ENCODE measurements around the gene FHIT.
"Not testable (repeated sequence)": the region's sequence is repeated elsewhere in the genome, so short reads cannot be mapped to it uniquely, and the experiment has no call there.

The FHIT gene

DNA sequence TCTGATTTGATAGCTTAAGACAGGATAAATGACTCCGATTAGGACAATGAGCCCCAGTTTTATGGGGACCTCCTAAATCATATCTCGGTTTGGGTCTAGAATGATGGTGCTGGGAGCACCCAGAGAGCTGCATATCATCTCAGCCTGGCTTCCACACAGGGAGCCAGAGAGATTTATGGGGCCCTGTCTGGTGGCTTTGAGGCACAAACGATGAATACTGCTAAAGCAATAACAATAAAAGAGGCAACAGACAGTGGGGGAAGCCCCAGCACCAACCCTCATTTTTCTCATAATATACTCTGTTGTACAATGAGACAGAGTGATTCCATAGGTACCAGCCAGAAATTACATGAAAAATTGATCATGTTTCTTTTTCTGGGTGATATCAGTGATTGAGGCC lies 1312.4 kb downstream of the FHIT start:
- no peak for DNase-seq (ENCODE audit: low read depth in 2 of 2)

DNA sequence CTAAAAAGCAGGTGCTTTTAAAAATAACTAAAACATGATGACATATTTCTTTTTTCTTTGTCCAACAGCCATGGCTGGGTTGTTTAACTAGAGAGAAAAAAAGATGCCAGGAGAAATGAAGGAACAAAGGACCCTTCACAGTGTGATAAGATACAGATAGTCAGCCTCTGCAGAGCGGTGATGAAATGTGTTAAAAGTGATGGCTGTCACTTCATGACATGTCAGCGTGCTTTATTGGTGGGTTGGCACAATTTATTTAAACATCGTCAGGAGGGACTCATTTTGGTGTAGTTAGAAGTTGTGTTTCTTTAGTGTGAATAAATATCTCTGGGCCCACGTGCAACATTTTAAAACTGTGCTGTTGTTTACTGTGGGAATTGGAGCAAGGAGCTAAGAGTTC lies 1314.1 kb downstream of the FHIT start:
- DNase-seq (ENCODE audit: low read depth in 2 of 2) = no peak

DNA sequence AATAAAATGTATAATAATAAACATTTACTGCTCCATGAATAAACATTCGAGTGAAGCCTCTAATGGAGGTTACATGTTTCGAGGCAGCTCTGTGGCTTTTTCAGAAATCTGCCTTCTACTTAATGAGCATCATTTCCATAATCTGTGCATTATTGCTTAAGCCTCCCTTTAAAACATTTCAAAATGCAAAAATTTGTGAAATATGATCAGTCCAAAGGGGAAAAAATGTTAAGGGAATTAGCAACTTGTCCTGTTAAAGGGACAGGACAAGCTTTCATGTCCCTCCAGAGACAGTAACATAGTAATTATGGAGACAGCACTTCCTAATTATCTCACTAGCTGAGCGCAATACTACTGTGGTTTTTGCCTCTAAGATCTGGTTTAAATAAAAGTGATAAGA lies 1314.8 kb downstream of the FHIT start:
- no peak for DNase-seq (ENCODE audit: low read depth in 2 of 2)

DNA sequence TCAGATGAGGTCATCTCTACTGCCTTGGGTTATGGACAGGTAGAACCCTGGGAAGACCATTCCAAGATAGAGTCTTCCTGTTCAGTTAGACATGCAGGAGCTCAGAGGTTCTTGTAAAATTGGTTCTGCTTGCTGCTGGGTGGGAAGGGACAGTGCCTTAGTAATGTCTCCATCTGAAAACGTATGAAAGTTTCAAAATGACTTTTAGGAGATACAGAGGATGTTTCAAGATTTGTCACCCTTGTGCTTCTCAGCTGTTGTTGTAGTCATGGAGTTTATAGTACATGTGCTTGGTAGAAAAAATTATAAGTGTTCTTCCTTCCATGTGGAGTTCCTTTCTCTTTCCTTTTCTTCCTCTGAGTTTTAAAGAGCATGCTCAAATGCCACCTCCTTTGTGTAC lies 1316.2 kb downstream of the FHIT start:
- no peak for DNase-seq (ENCODE audit: low read depth in 2 of 2)

DNA sequence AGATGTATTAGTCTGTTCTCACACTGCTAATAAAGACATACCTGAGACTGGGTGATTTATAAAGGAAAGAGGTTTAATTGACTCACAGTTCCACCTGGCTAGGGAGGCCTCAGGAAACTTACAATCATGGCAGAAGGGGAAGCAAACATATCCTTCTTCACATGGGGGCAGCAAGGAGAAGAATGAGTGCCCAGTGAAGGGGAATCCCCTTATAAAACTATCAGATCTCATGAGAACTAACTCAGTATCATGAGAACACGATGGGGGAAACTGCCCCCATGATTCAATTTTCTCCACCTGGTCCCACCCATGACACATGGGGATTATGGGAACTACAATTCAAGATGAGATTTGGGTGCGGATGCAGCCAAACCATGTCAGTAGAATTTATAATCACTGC lies 1316.7 kb downstream of the FHIT start:
- not testable (repeated sequence) for DNase-seq (ENCODE audit: low read depth in 2 of 2)

DNA sequence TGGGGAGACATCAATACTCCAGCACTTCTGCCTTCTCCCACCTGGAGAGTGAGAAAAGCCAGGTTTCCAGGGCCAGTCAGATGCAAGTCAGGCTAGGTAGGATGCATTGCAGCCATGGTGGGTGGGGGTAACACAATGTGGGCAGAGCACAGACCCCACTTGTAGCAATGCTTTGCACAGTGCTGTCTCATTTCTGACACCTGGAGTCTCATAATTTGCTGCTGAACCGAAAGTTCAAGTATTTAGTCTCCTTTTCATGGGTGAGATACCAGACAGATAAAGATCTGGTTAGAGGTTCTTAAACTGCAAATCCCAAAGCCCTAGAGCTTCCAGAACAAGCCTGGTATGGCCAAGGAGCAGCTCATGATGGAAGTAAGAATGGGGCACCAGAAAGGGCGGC lies 1321.1 kb downstream of the FHIT start:
- DNase-seq (ENCODE audit: low read depth in 2 of 2) = no peak

DNA sequence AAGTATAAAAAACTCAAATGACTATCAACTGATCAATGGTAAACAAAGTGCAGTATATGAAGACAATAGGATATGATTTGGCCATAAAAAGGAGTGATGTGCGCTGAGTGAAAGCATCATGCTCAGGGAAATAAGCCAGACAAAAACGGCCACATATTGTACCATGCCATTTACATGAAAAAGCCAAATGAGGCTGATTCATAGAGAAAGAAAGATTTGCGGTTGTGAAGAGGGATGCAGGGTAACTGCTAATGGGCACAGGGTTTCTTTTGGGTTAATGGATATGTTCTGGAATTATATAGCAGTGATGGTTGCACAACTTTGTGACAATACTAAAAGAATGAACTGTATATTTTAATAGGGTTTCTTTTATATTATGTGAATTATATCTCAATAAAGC lies 1324.2 kb downstream of the FHIT start:
- no peak for DNase-seq (ENCODE audit: low read depth in 2 of 2)

DNA sequence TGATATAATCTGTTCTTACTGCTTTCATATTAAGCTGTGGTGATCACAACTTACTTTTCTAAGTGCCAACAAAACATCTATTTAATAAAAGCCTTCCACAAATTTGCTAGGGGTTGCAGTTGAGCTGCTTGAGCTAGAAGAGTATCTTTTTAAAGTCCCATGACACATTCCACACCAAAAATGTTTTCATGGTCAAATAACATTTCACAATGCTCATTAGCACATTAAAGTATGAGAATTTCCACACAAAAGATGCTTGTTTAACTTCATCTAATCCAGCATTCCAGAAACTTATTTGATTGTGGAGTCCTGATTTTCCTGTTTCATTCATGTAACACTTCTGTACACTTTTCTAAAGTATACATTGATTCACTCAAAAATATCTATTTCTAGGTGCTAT lies 1325.3 kb downstream of the FHIT start:
- no peak for DNase-seq (ENCODE audit: low read depth in 2 of 2)

DNA sequence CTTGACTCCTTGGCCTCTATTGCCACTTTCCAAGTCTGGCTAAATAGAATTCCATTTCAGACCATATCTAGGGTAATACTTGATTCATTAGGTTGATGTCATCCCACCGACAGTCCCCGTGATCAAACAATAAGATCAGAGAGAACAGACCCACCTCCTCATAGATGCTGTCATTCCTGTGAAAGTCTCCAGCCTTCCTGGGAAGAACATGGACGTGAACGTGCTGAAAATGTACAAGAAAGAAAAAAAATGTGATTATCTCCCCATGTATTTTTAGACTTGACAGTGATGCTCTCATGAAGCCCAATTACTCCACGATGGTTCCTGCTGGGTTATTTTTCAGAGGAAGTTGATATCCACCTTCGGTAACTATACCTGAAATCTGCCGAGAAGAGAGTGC lies 1329.1 kb downstream of the FHIT start:
- DNase-seq (ENCODE audit: low read depth in 2 of 2) = no peak

DNA sequence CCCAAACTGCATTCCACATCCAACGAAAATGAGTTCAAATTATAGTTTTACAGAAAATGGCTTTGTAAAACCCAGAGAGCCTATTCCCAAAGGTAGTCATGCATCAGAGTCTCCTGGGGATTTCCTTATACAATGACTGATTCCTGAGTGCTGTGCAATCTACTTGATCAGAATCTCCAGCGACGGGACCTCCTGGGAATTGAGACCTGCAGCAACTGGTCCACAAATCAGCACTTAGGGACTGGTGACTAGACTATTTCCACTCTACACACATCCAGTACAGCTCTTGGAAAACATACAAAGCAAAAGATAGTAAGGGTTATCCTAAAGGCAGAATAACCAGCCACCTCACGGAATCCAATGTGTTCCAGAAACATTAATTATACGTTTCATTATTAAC lies 1330.4 kb downstream of the FHIT start:
- DNase-seq (ENCODE audit: low read depth in 2 of 2) = no peak

DNA sequence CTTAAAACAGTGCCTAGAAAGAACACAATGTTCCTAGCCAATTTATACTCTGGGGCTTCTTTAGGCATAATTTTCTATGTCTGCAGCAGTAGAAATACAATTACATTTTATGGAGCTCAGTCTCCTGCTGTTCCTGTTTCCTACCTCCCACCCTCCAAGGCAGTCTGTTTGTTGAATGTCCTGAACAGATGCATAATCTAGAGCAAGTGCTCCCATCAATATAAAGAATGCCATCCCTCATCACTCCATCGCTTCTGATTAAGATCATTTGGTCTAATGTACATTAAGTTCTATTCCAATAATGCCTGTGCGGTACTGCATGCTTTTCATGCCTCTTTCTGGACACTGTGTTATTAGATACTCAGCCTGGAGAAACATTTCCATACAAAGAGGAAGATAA lies 1331.7 kb downstream of the FHIT start:
- DNase-seq (ENCODE audit: low read depth in 2 of 2) = no peak

DNA sequence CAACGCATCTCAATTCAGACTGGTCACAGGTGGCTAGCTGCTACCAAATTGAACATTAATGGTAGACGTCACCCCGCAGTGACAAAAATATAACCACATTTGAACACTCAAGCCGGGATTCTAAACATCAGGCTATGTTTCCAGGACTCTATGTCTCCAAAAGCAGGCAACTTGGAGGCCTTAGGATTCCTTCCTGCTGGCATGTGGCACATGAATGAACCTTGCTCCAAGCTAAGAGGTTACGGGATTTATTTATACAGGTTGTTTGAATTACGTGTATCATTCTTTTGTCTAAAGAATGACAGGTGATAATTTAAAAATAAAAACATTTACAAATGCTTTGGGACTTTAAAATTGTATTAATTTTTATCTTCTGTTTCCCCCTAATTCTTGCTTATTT lies 1337.0 kb downstream of the FHIT start:
- DNase-seq (ENCODE audit: low read depth in 2 of 2) = no peak

DNA sequence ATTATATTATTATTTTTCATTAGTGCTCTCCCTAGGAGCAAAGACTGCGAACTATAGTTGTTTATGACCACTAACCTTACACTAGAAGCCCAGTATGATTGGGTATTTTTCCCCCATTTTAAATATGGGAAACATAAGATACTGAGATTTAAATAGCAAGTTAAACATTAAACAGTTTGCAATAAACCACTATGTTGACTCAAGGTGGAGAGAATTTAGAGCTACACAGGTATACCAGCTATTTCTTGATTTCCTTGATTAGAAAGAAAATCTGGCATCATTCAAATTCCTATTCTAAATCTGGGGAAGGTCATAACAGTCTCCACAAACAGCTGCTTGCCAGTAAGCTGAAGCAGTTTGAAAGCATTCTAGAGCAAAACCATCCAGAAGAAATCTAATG lies 1337.6 kb downstream of the FHIT start:
- no peak for DNase-seq (ENCODE audit: low read depth in 2 of 2)

DNA sequence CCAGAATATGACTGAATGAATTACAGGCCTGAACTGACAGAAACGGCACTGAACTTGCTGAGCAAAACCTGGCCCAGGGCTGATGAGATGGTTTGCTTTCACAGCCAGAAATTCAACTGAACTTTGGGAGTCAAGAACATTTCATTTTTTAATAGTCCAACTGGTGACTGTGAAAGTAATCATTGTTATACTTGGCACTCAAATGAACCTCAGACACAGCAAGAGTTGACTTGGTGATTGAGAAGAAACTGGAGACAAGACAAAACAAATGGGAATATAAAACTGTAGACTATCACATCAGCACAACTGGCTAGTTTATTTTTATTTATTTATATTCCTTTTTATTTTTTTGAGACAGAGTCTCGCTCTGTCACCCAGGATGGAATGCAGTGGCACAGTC lies 1342.6 kb downstream of the FHIT start:
- DNase-seq (ENCODE audit: low read depth in 2 of 2) = no peak

DNA sequence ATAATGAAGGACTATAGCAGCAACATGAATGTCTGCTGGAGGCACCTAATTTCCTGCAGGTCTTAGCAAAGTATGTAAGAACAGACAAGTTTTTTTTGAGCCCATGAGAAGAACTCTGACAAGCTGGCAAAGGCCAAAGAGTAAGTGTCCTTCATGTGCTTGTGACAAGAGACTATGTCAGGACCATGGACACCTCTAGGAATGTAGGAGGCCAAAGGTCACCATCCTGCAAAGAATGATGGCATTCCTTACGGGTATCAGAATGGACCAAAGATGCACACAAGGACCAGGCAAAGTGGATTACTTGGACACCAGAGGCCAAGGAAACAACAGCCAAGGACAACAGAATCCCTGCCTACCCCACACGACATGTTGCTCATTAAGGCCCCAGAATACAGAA lies 1343.0 kb downstream of the FHIT start:
- no peak for DNase-seq (ENCODE audit: low read depth in 2 of 2)

DNA sequence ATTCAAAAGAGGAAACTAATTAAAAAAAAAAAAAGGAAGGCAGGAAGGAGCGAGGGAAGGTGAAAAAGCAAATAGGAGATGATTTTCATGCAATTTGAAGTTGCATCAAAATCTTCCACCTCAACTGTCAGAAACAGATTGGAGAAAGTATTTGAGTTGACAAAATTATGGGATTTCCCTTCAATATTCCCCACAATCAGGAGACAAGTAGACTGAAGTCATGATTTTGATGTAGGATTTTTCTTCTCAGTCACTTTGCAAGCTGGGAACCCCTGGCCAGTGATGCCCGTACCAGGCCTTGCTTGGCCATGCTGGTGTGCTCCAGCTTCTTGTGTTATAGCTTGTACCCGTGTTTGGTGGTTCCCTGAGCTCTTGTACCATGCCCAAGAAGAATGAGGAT lies 1347.0 kb downstream of the FHIT start:
- no peak for DNase-seq (ENCODE audit: low read depth in 2 of 2)

DNA sequence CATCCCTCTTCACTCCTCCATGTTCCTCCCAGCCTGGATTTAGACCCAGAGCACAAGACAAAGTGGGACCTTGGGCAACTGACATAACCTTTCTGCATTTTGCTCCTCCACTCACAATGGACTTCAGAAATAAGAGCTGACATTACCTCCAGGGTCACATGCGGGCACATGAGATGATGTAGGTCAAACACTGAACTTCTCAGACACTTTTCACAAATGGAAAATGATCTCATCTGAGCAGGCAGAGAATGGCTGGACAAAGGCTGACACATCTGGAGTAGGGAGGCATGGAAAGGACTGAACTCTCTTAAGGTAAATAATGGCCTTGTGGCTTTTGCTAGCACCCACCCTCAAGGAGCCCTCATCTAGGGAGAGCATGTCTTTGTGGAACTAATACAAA lies 1352.2 kb downstream of the FHIT start:
- DNase-seq (ENCODE audit: low read depth in 2 of 2) = no peak

DNA sequence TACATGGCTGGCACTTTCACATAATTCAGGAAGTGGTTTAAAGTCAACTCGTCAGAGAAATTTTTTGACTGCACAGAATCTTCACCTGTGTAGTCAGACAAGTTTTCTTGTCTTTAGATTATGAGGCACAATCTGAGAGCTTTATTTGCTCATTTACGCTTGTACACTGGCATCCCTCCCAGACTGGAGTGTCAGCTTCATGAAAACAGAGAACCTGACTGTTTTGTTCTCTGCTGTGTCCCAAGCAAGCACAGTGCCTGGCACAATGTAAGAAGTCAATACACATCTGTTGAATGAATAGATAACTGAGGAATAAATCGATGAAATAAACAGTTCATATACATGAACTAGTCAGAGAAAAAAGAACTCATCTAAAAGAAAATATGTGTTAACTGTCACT lies 1355.3 kb downstream of the FHIT start:
- DNase-seq (ENCODE audit: low read depth in 2 of 2) = no peak

DNA sequence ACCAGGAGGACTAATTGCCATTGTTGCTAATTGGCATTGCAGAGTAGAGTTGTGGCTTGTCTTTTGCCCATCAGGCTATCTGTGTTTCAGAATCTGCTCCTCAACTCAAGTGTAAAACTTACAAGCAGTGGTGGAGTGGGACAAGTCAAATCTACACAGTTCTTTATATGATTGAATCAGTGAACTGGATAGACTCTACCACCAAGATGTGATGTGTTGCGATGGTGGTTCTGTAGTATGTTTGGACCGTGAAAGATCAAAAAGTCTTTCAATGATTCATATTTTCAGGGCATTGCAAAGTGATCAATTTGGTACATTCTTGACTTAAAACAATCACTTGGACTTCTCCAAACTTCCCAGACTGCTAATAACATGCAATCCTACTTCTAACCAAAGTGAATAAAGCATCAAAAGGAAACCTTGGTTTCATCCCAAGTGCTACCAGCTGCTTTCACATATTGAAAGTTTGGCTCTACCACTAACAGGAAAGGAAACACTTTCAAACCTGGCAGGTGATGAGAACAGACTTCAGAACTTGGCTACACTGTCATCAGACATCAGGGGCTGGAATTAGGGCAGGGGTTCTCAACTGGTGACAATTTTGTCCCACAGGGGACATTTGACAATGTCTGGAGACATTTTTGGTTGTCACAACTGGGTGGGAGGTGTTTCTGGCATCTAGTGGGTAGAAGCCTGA lies 1356.7 kb downstream of the FHIT start:
- no peak for DNase-seq (ENCODE audit: low read depth in 2 of 2)

DNA sequence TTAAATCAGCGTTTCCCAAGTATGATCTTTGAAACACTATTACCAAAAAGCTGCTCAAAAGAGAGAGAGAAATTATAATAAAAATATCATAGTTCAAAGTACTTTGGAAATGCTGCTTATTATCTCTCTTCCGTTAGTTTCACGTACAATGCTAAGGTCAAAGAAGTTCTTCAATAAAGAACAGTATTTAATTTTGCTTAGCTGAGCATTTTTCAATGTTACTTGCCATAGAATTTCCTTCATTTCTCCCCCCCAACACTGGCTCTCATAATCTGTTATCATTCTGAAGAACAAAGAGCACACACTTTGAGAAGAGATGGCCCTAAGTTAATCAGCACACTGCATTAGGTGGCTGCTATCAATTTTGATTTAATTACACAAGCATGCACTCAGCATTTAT lies 1360.6 kb downstream of the FHIT start:
- no peak for DNase-seq (ENCODE audit: low read depth in 2 of 2)

DNA sequence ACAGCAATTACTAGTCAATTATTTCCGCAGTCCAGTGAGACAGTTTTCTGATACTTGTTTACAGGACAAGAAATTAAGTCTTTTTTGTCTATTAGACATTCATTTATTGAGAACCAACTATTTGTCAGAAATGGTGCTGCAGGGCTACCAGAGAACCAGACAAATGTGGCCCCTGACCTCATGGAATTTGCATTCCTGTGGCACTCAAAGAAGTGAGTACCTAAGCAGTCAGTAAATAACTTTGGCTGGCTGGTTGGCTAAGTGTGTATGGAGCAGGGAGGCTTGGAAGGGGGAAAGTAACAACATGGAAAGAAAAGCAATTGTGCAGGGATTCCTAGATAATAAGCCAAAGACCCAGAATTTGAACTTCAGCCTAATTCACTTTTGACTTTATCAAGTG lies 1364.5 kb downstream of the FHIT start:
- DNase-seq (ENCODE audit: low read depth in 2 of 2) = no peak

DNA sequence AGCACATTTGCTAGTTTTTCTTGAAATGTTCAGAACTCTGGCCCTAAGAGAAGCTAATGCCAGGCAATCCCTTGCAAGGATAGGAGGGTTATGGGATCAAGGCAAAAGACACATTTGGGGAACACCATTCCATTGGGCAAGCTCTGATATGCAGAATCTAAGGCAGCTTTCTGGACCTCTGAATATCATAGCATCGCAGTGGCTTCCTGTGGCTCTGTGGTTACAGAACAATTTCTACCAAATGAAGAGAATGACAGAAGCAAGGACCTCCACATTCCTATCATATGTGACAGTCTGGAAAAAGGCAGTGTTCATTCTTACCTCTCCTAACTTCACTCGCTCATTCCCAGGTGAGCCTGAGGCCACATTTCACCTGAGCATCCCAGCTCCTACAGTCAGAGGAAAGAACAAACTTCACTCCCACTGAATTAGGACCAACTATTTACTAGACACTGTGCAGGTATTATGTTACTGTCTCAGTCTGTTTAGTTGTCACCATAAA lies 1365.3 kb downstream of the FHIT start:
- no peak for DNase-seq (ENCODE audit: low read depth in 2 of 2)

DNA sequence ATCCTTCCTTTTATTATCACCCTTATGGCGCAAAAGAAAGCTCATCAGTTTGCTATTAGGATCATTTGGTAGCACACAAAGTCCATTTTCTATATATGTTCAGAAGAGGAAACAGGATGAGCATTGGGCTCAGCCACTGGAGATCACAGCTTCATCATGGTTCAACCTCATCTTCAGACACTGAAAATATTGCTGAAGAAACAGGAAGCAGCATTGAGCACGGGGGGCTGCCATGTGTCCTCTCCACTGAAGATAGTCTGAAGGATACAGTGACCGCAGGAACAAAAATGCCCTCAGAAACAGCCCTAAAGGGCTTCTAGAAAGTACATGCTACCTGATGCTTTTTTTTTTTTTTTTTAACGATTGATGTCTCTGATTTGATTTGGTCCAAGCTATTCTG lies 1366.2 kb downstream of the FHIT start:
- DNase-seq (ENCODE audit: low read depth in 2 of 2) = no peak

DNA sequence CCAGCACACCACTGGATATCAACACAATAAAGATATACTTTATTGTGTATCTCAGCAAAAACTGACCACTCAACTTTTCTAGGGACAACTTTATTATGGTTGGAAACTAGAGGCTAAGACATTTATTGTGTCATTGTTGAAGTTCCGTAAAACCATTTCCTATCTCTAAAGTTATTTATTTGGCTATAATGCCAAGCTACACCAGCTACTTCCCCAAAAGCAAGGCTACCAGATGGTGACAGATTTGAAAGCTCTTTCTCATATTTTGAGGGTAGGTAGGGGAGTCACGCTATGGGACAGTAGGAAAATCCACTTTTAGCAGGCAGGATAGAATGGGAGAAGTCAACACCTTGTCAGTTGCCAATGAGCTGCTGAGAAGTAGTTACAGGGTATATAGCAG lies 1366.8 kb downstream of the FHIT start:
- no peak for DNase-seq (ENCODE audit: low read depth in 2 of 2)

All from fibroblast of skin of left biceps (primary cell).